ENCODE results near the gene CCND3. TPM values are rescaled to one million over a fixed set of nuclear protein-coding genes. Genes with fewer than 3 reads are reported as not detected.

The CCND3 gene
- total and polyA plus RNA-seq, 2 experiments from 2014 or later, result 19.7 to 30.9 TPM

- Histone ChIP-seq H3K79me2 (replicated peaks; ENCODE audit: insufficient read depth) (peaks cover 39% of the 10 kb centered on the region), H3K4me3 (no peak overlapping the region), H3K4me1 (ENCODE audit: insufficient read depth) (peaks cover 12% of the 10 kb centered on the region; the same call in 1 of the 2 replicates), H3K27ac (ENCODE audit: low read depth) (no peak overlapping the region), H3K36me3 (ENCODE audit: insufficient read depth) (no peaks in the 10 kb centered on the region), H3K27me3 (ENCODE audit: insufficient read depth) (no peaks in the 10 kb centered on the region), H3K4me2 (no peak overlapping the region), H2AFZ (no peak overlapping the region), H4K20me1 (replicated peaks; ENCODE audit: insufficient read depth) (no peaks in the 10 kb centered on the region; the same call in 1 of the 2 replicates), H3K9me2 (ENCODE audit: insufficient read depth) (no peaks in the 10 kb centered on the region), H3F3A (replicated peaks; ENCODE audit: low read depth) (no peaks in the 10 kb centered on the region)
- no peak overlapping the region for H3K4me3 Mint-ChIP-seq
- H3K27me3 Mint-ChIP-seq (ENCODE audit: insufficient read depth, low read depth, poor library complexity), result no peaks in the 10 kb centered on the region
- peaks cover 4% of the 10 kb centered on the region; the same call in 1 of the 3 replicates for H3K36me3 Mint-ChIP-seq (ENCODE audit: low read depth)
- H3K4me1 Mint-ChIP-seq, result peaks cover 11% of the 10 kb centered on the region; the same call in 2 of the 3 replicates
- no peak for DNase-seq (ENCODE audit: low spot score)
- no peaks in the 10 kb centered on the region for H3K9me3 Mint-ChIP-seq
- no peak for ATAC-seq
- TF ChIP-seq EZH2 (IDR thresholded peaks at IDR 0.05; ENCODE audit: low read depth, unreplicated experiment) (no peak), JUNB (IDR thresholded peaks at IDR 0.05; ENCODE audit: unreplicated experiment) (no peak), NANOG (IDR thresholded peaks at IDR 0.05; ENCODE audit: borderline replicate concordance) (no peak), CREB1 (CRISPR knock-in tag; IDR thresholded peaks at IDR 0.05; ENCODE audit: low read depth) (no peak), ZNF331 (CRISPR knock-in tag; IDR thresholded peaks at IDR 0.05; ENCODE audit: low read depth) (no peak), ZNF462 (CRISPR knock-in tag; IDR thresholded peaks at IDR 0.05) (no peak), ZNF114 (CRISPR knock-in tag; IDR thresholded peaks at IDR 0.05) (no peak), EZH2phosphoT487 (IDR thresholded peaks at IDR 0.05; ENCODE audit: unreplicated experiment) (no peak), CTCF (conservative IDR thresholded peaks at IDR 0.05; ENCODE audit: low read depth in 2 of 2) (no peak), STAT1 (IDR thresholded peaks at IDR 0.05; ENCODE audit: unreplicated experiment) (no peak), REST (IDR thresholded peaks at IDR 0.05; ENCODE audit: unreplicated experiment) (no peak), POLR2AphosphoS5 (IDR thresholded peaks at IDR 0.05; ENCODE audit: low read depth) (no peak), ETS1 (IDR thresholded peaks at IDR 0.05) (no peak)
- H3K27ac Mint-ChIP-seq, result no peak overlapping the region
These were observed 55.7 kb downstream of the CCND3 start for GRCh38 chr6:41885930-41886329.
